ENCODE data around the gene MYBBP1A.

DNA sequence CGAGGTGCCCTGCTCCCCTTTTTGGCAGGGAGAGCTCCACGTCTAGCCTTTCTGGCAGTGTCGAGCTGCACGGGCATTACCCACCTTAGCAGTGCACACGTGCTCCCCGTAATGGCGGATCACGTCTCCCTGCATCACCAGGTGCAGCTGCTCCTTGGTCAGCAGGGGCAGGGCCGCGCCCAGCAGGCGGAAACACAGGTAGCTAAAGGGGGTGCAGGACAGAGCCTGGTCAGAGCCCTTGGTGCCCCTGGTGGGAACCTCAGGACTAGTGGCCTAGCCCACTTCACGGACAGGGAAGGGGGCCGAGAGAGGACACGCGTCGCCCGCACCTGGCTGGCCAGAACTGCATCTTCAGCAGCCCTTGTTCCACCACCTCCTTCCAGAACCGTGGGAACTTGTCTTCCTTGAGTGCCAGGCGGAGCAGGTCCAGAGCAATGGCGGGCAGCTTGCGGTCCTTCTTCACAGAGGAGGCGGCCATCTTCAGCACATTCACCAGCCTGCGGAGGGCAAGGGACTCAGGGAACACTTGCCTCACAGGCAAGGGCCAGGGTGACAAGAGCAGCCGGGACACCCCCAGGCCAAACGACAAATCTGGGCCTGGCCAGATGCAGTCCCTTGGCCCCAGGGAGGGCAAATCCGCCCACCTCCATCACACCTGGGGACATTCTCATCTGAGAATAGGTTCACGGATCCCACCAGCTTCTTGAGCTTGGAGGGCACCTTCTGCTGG lies 3.2 kb downstream of the MYBBP1A start:
- TF ChIP-seq POLR2AphosphoS5 (IDR thresholded peaks at IDR 0.05; ENCODE audit: low read depth) (no peak), SPI1 (IDR thresholded peaks at IDR 0.05; ENCODE audit: borderline replicate concordance, low read depth) (no peak), GABPA (IDR thresholded peaks at IDR 0.05; ENCODE audit: low read depth) (no peak)
- TF ChIP-seq, protein P1, sequence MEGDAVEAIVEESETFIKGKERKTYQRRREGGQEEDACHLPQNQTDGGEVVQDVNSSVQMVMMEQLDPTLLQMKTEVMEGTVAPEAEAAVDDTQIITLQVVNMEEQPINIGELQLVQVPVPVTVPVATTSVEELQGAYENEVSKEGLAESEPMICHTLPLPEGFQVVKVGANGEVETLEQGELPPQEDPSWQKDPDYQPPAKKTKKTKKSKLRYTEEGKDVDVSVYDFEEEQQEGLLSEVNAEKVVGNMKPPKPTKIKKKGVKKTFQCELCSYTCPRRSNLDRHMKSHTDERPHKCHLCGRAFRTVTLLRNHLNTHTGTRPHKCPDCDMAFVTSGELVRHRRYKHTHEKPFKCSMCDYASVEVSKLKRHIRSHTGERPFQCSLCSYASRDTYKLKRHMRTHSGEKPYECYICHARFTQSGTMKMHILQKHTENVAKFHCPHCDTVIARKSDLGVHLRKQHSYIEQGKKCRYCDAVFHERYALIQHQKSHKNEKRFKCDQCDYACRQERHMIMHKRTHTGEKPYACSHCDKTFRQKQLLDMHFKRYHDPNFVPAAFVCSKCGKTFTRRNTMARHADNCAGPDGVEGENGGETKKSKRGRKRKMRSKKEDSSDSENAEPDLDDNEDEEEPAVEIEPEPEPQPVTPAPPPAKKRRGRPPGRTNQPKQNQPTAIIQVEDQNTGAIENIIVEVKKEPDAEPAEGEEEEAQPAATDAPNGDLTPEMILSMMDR (IDR thresholded peaks at IDR 0.05; ENCODE audit: insufficient read depth, low read length) = no peak
- TF ChIP-seq, protein P2, sequence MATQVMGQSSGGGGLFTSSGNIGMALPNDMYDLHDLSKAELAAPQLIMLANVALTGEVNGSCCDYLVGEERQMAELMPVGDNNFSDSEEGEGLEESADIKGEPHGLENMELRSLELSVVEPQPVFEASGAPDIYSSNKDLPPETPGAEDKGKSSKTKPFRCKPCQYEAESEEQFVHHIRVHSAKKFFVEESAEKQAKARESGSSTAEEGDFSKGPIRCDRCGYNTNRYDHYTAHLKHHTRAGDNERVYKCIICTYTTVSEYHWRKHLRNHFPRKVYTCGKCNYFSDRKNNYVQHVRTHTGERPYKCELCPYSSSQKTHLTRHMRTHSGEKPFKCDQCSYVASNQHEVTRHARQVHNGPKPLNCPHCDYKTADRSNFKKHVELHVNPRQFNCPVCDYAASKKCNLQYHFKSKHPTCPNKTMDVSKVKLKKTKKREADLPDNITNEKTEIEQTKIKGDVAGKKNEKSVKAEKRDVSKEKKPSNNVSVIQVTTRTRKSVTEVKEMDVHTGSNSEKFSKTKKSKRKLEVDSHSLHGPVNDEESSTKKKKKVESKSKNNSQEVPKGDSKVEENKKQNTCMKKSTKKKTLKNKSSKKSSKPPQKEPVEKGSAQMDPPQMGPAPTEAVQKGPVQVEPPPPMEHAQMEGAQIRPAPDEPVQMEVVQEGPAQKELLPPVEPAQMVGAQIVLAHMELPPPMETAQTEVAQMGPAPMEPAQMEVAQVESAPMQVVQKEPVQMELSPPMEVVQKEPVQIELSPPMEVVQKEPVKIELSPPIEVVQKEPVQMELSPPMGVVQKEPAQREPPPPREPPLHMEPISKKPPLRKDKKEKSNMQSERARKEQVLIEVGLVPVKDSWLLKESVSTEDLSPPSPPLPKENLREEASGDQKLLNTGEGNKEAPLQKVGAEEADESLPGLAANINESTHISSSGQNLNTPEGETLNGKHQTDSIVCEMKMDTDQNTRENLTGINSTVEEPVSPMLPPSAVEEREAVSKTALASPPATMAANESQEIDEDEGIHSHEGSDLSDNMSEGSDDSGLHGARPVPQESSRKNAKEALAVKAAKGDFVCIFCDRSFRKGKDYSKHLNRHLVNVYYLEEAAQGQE (IDR thresholded peaks at IDR 0.05; ENCODE audit: insufficient replicate concordance, low read depth) = no peak
